HK-2 (cell line): ENCODE results near the gene TRIM56.
"Not testable (repeated sequence)": the region's sequence is repeated elsewhere in the genome, so short reads cannot be mapped to it uniquely, and the experiment has no call there.

ENCODE experiments used
- DNase-seq: peaks from one replicate; pipeline ENCODE4 v3.0.0-alpha.2; 2018; ENCODE audit not compliant: unreplicated experiment

Gene TRIM56

GRCh38 chr7:101113836-101114235, 28.6 kb downstream of the TRIM56 start:
- no peak for DNase-seq

GRCh38 chr7:101114492-101114891, 29.2 kb downstream of the TRIM56 start:
- DNase-seq = no peak

GRCh38 chr7:101115215-101115614, 29.9 kb downstream of the TRIM56 start:
- DNase-seq = no peak

- peak; percentile 53 for DNase-seq
Observed at GRCh38 chr7:101116898-101117297, 31.6 kb downstream of the TRIM56 start.

GRCh38 chr7:101118856-101119255, 33.6 kb downstream of the TRIM56 start:
- DNase-seq = no peak

- no peak for DNase-seq
Observed at GRCh38 chr7:101119876-101120275, 34.6 kb downstream of the TRIM56 start.

- no peak for DNase-seq
Observed at GRCh38 chr7:101120315-101120714, 35.0 kb downstream of the TRIM56 start.

- not testable (repeated sequence) for DNase-seq
Observed at GRCh38 chr7:101121631-101121990, 36.3 kb downstream of the TRIM56 start.

GRCh38 chr7:101121991-101122932, 37.0 kb downstream of the TRIM56 start:
- DNase-seq = peak; percentile 96

- DNase-seq = no peak
Observed at GRCh38 chr7:101122933-101123702, 37.8 kb downstream of the TRIM56 start.

GRCh38 chr7:101123703-101124068, 38.4 kb downstream of the TRIM56 start:
- no peak for DNase-seq

GRCh38 chr7:101124376-101125056, 39.2 kb downstream of the TRIM56 start:
- no peak for DNase-seq

- peak; percentile 88 for DNase-seq
Observed at GRCh38 chr7:101125989-101126650, 40.8 kb downstream of the TRIM56 start.

- peak; percentile 94 for DNase-seq
Observed at GRCh38 chr7:101126651-101127459, 41.6 kb downstream of the TRIM56 start, which contains the start of gene SERPINE1. Gene SERPINE1, plus strand, starts transcription at chr7:101127104. Its CDS starts 1,290 bp downstream, at chr7:101128394.

- no peak for DNase-seq
Observed at GRCh38 chr7:101127460-101128039, 42.3 kb downstream of the TRIM56 start.

GRCh38 chr7:101128040-101128834, 43.0 kb downstream of the TRIM56 start:
- DNase-seq = no peak

GRCh38 chr7:101129603-101130117, 44.4 kb downstream of the TRIM56 start:
- DNase-seq = no peak

- DNase-seq = not testable (repeated sequence)
Observed at GRCh38 chr7:101132626-101133600, 47.6 kb downstream of the TRIM56 start.
